Activated CD8-positive, alpha-beta T cell treated with anti-CD3 and anti-CD28 coated beads for 36 hours (primary cell): ENCODE results near the gene KIAA1328. TPM values are rescaled to one million over a fixed set of nuclear protein-coding genes. Genes with fewer than 3 reads are reported as not detected.

ENCODE experiments used
- ATAC-seq: fragments of 200-7000 bp; cut with Tn5 transposase; one replicate; pipeline ENCODE4 v1.10.0; 2021; ENCODE audit warnings: mild to moderate bottlenecking, moderate library complexity
- CTCF ChIA-PET: fragments of 350-600 bp; sonication (Branson Sonifier 250); formaldehyde crosslinking; loops from one replicate; lab custom pipeline; 2021; ENCODE audit warnings: antibody characterized with exemption; lab: Charles Lee
- POLR2A ChIA-PET: fragments of 350-600 bp; sonication (Branson Sonifier 250); formaldehyde crosslinking; loops from one replicate; lab custom pipeline; 2021; ENCODE audit warnings: antibody characterized with exemption; lab: Charles Lee
- DNase-seq: peaks from one replicate; pipeline ENCODE4 v3.0.0-alpha.2; 2020
- H3K27ac Mint-ChIP-seq: one replicate; pipeline ENCODE4 v1.8.0; 2021; ENCODE audit warnings: mild to moderate bottlenecking, mixed read lengths
- H3K27me3 Mint-ChIP-seq: one replicate; pipeline ENCODE4 v1.8.0; 2021; ENCODE audit warnings: mixed read lengths
- H3K36me3 Mint-ChIP-seq: one replicate; pipeline ENCODE4 v1.8.0; 2021; ENCODE audit warnings: low read depth, mixed read lengths
- H3K4me1 Mint-ChIP-seq: one replicate; pipeline ENCODE4 v1.8.0; 2021; ENCODE audit warnings: low read depth, mixed read lengths
- H3K4me3 Mint-ChIP-seq: one replicate; pipeline ENCODE4 v1.8.0; 2021; ENCODE audit warnings: mild to moderate bottlenecking, moderate library complexity, mixed read lengths
- H3K9me3 Mint-ChIP-seq: one replicate; pipeline ENCODE4 v1.8.0; 2021; ENCODE audit warnings: mixed read lengths
- CTCF ChIP-seq: fragments of 200-600 bp; IDR thresholded peaks from one replicate; pipeline ENCODE4 v1.8.0; 2022; ENCODE audit warnings: antibody characterized with exemption, mild to moderate bottlenecking
- intact Hi-C: fragments of 100-400 bp; cut with micrococcal nuclease; formaldehyde crosslinking; loops from one replicate; pipeline ENCODE4 v1.10.0; 2022
- total RNA-seq, 2 experiments: library from RNA; stranded (reverse); gene quantifications; one replicate each; pipeline ENCODE4 v1.2.3, GENCODE V29; 2021

Gene KIAA1328
- total RNA-seq, 2 experiments from 2014 or later: 5.9 to 6.1 TPM

DNA sequence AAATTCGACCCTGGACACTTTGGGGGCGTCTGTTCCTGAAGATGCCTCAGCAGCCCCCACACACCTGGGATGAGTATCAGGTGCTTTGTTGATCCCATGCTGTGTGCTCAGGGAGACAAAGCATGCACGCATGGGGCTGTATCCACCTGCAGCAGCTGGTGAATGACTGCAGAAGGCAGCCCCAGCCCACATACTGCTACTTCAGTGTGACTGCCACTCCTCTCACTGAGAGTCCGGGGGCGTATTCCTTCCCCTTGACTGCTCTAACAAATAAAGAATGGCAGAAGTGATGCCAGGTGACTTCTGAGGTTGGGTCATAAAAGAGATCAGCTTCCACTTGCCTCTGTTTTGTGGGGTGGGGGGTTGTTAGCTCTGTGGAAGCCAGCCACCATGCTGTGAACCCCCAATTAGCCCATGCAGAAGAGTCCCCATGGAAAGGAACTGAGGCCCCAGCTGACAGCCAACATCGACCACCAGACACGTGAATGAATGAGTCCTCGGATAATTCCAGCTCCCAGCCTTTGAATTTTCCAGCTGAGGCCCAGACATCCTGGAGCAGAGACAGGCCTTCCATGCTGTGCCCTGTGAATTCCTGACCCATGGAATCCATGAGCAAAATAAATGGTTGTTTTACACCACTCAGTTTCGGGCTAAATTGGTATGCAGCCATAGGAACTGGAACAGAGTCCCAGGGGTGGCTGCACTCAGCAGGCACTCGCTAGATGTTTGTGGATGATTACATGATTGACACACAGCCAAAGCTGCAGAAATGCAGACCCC is 447.4 kb downstream of the KIAA1328 start:
- Mint-ChIP-seq H3K27ac (no peak overlapping the region), H3K9me3 (peaks cover 2% of the 10 kb centered on the region), H3K36me3 (no peaks in the 10 kb centered on the region), H3K4me1 (no peaks in the 10 kb centered on the region), H3K27me3 (peaks cover 27% of the 10 kb centered on the region), H3K4me3 (no peak overlapping the region)
- intact Hi-C loops: no loop called here
- ATAC-seq (no peak), DNase-seq (no peak)
- ChIA-PET CTCF (no interaction called here), POLR2A (no interaction called here)
- no peak for TF ChIP-seq CTCF

- DNase-seq (no peak), ATAC-seq (no peak)
- Mint-ChIP-seq H3K4me3 (no peak overlapping the region), H3K9me3 (no peaks in the 10 kb centered on the region), H3K27ac (no peak overlapping the region), H3K36me3 (no peaks in the 10 kb centered on the region), H3K4me1 (no peaks in the 10 kb centered on the region), H3K27me3 (peaks cover 24% of the 10 kb centered on the region)
- intact Hi-C loops: no loop called here
- TF ChIP-seq CTCF: no peak
- CTCF ChIA-PET: no interaction called here
- POLR2A ChIA-PET: no interaction called here
Measured at GRCh38 chr18:37277804-37278203, 448.9 kb downstream of the KIAA1328 start.

Other genes starting within 250 kb of the KIAA1328 start
- gene TPGS2, start 125 bp upstream of the KIAA1328 start, total RNA-seq: 10 to 100 TPM; 77.0 to 83.1 TPM